H1 (cell line): ENCODE results near the gene EPX.

Experiments used
- CEBPB ChIP-seq: IDR thresholded peaks from 2 replicates; pipeline ENCODE4 v1.6.1; 2012; ENCODE audit warnings: low read depth, low read length
- CTCF ChIP-seq, 3 experiments: IDR thresholded peaks; 1 replicate in 2 of 3; 2 replicates in 1 of 3; pipeline versions ENCODE4 v1.5.1 to v1.6.1; 2011; ENCODE audit warnings: low read length in 3 of 3, mild to moderate bottlenecking in 3 of 3, inconsistent platforms in 2 of 3, low read depth in 1 of 3, moderate library complexity in 1 of 3; ENCODE audit not compliant: insufficient read depth in 1 of 3; ENCODE audit errors: control extremely low read depth in 1 of 3
- EP300 ChIP-seq, 2 experiments: IDR thresholded peaks; 1 replicate in 1 of 2; 2 replicates in 1 of 2; pipeline ENCODE4 v1.6.1; 2011 to 2012; ENCODE audit warnings: low read depth in 2 of 2, low read length in 2 of 2, mild to moderate bottlenecking in 2 of 2, borderline replicate concordance in 1 of 2, inconsistent platforms in 1 of 2, moderate library complexity in 1 of 2
- EZH2 ChIP-seq: fragments of 200-600 bp; sonication (generic); IDR thresholded peaks from 2 replicates; pipeline ENCODE4 v1.7.1; 2012; ENCODE audit warnings: low read depth, mild to moderate bottlenecking, moderate library complexity, low read length, inconsistent platforms; ENCODE audit not compliant: severe bottlenecking
- HDAC6 ChIP-seq: IDR thresholded peaks from one replicate; pipeline ENCODE4 v1.7.1; 2012; ENCODE audit warnings: low read depth, mild to moderate bottlenecking, inconsistent platforms, low read length, moderate library complexity
- MAX ChIP-seq: IDR thresholded peaks from 2 replicates; pipeline ENCODE4 v1.6.1; 2012; ENCODE audit warnings: inconsistent platforms
- RAD21 ChIP-seq, 2 experiments: IDR thresholded peaks in 1 of 2; conservative IDR thresholded peaks in 1 of 2; 2 replicates each; pipeline ENCODE4 v1.6.1; 2011; ENCODE audit warnings: low read depth in 2 of 2, low read length in 2 of 2, improper control_type of control experiment in 1 of 2, inconsistent platforms in 1 of 2, mild to moderate bottlenecking in 1 of 2, moderate library complexity in 1 of 2
- RNF2 ChIP-seq: fragments of 200-900, 300-1000 bp; sonication (generic); IDR thresholded peaks from 2 replicates; pipeline ENCODE4 v1.7.1; 2016; ENCODE audit warnings: borderline replicate concordance, low read depth, mild to moderate bottlenecking, antibody characterized with exemption, low read length; ENCODE audit not compliant: poor library complexity, severe bottlenecking; ENCODE audit errors: missing control alignments
- SP1 ChIP-seq: IDR thresholded peaks from 2 replicates; pipeline ENCODE4 v1.6.1; 2011; ENCODE audit warnings: low read depth, low read length
- TAF7 ChIP-seq: optimal IDR thresholded peaks from 2 replicates; pipeline ENCODE3; 2011; ENCODE audit warnings: low read depth, mild to moderate bottlenecking, inconsistent platforms, low read length, moderate library complexity, borderline replicate concordance
- USF2 ChIP-seq: IDR thresholded peaks from 2 replicates; pipeline ENCODE4 v1.6.1; 2011; ENCODE audit warnings: low read length, improper control_type of control experiment
- YY1 ChIP-seq: IDR thresholded peaks from 2 replicates; pipeline ENCODE4 v1.6.1; 2011; ENCODE audit warnings: low read depth, mild to moderate bottlenecking, low read length

GRCh38 chr17:58170622-58171021 lies 21.9 kb upstream of the EPX start:
- TF ChIP-seq CTCF (IDR thresholded peaks at IDR 0.05; ENCODE audit: control extremely low read depth in 1 of 3, insufficient read depth in 1 of 3, low read depth in 1 of 3, low read length in 3 of 3) (no peak), RAD21 (IDR thresholded peaks at IDR 0.05 in 1 of 2, conservative IDR thresholded peaks at IDR 0.05 in 1 of 2; ENCODE audit: low read depth in 2 of 2, low read length in 2 of 2) (no peak), TAF7 (no peak), EP300 (IDR thresholded peaks at IDR 0.05; ENCODE audit: borderline replicate concordance in 1 of 2, low read depth in 2 of 2, low read length in 2 of 2) (no peak), USF2 (no peak), EZH2 (no peak), YY1 (no peak), MAX (no peak), CEBPB (no peak), SP1 (no peak), HDAC6 (no peak), RNF2 (no peak)
